ENCODE results near the gene MMP24.
"Not testable (repeated sequence)": the region's sequence is repeated elsewhere in the genome, so short reads cannot be mapped to it uniquely, and the experiment has no call there.

The MMP24 gene

GRCh38 chr20:35307666-35308653 lies 81.5 kb downstream of the MMP24 start:
- H3K4me3 Mint-ChIP-seq: no peak overlapping the region
- peaks cover 7% of the 10 kb centered on the region for H3K36me3 Mint-ChIP-seq (ENCODE audit: low read depth)
- H3K27me3 Mint-ChIP-seq (ENCODE audit: low read depth): no peaks in the 10 kb centered on the region
- H3K9me3 Mint-ChIP-seq: no peaks in the 10 kb centered on the region
- H3K27ac Mint-ChIP-seq: peak overlapping the region; percentile 29
- peaks cover 56% of the 10 kb centered on the region for H3K4me1 Mint-ChIP-seq (ENCODE audit: low read depth)

GRCh38 chr20:35311409-35311808 lies 84.9 kb downstream of the MMP24 start:
- Mint-ChIP-seq H3K4me3 (no peak overlapping the region), H3K9me3 (no peaks in the 10 kb centered on the region), H3K27ac (peak overlapping the region; percentile 18), H3K36me3 (ENCODE audit: low read depth) (peaks cover 12% of the 10 kb centered on the region), H3K27me3 (ENCODE audit: low read depth) (no peaks in the 10 kb centered on the region), H3K4me1 (ENCODE audit: low read depth) (peaks cover 55% of the 10 kb centered on the region)

DNA sequence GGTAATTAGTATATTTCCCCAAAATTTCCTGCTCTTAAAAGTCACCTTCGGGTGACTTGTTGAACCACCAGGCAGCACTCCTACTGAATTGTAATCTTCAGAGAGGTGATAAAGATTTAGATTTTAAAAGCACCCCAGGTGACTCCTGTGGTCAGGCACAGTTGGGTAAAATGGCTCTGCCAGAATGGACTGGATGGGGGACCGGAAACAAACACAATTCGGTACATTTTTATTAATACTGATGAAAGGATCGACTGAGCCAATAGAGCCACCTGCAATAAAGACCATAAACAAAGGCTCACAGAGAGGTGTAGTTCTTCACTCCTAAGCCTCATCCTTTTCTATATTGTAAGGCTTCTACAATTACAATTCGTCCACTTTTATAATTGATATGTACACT lies 85.3 kb downstream of the MMP24 start:
- H3K4me1 Mint-ChIP-seq (ENCODE audit: low read depth): peaks cover 51% of the 10 kb centered on the region
- no peak overlapping the region for H3K4me3 Mint-ChIP-seq
- H3K36me3 Mint-ChIP-seq (ENCODE audit: low read depth): peaks cover 12% of the 10 kb centered on the region
- H3K27me3 Mint-ChIP-seq (ENCODE audit: low read depth): no peaks in the 10 kb centered on the region
- H3K27ac Mint-ChIP-seq: peak overlapping the region; percentile 18
- no peaks in the 10 kb centered on the region for H3K9me3 Mint-ChIP-seq

DNA sequence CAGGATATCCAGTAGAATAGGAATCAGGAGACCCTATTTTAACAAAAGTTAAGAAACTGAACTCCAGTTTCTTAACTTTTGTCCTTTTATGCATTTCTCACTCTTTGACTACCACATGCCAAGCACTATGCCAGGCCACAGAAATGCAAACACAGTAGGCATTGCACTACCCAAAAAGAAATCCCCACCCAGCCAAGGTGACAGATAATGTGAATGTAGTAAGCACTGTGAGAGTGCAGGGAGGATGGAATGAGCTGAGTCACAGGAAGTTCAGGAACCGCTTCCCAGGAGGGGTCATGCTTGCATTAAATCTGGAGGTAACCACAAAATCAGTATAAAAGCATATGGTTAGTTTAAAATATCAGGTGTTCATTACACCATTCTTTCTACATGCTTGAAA lies 85.8 kb downstream of the MMP24 start:
- H3K27me3 Mint-ChIP-seq (ENCODE audit: low read depth): no peaks in the 10 kb centered on the region
- H3K4me3 Mint-ChIP-seq: no peak overlapping the region
- H3K4me1 Mint-ChIP-seq (ENCODE audit: low read depth): peaks cover 49% of the 10 kb centered on the region
- no peaks in the 10 kb centered on the region for H3K9me3 Mint-ChIP-seq
- H3K36me3 Mint-ChIP-seq (ENCODE audit: low read depth): peaks cover 12% of the 10 kb centered on the region
- peak overlapping the region; percentile 27 for H3K27ac Mint-ChIP-seq

DNA sequence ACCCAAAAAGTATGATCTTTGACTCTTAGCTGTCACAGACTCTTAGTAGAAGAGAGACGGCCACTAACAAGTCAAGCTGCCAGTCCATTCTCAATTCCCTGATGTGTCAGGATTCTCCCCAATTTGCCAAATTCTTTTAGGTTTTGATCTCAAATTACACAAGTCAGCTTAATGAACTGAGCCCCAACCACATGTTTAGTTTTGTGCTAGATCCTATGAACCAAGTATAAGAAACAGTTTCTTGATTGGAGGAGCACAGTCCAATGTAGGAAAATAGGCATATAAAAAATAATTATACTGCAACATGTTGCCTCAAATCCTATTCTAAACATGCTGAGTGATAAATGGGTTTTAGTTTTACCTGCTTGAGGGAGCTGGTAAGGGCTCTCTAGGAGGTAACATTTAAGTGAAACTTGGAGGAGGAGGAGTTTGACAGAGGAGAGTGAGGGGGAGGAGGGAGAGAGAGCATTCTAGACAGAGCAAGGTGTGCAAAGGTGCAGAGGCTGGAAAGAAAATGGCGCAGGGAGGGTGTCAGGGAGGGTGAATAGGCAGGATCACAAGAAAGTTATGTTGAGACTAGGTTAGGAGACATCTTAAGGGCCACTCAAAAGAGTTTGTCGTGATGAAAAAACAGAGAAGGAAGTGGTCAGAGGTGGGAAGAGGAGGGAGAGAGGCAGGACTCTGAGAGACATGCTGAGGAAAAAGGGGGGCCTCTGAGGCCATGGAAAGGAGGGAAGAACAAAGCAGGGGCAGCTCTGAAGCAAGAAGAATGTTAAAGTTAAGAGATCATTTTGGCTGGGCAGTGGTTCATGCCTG lies 88.5 kb downstream of the MMP24 start:
- peak overlapping the region; percentile 89 for H3K27ac Mint-ChIP-seq
- peak overlapping the region; percentile 47 for H3K4me3 Mint-ChIP-seq
- no peaks in the 10 kb centered on the region for H3K27me3 Mint-ChIP-seq (ENCODE audit: low read depth)
- H3K9me3 Mint-ChIP-seq: no peaks in the 10 kb centered on the region
- peaks cover 54% of the 10 kb centered on the region for H3K4me1 Mint-ChIP-seq (ENCODE audit: low read depth)
- peaks cover 12% of the 10 kb centered on the region for H3K36me3 Mint-ChIP-seq (ENCODE audit: low read depth)

DNA sequence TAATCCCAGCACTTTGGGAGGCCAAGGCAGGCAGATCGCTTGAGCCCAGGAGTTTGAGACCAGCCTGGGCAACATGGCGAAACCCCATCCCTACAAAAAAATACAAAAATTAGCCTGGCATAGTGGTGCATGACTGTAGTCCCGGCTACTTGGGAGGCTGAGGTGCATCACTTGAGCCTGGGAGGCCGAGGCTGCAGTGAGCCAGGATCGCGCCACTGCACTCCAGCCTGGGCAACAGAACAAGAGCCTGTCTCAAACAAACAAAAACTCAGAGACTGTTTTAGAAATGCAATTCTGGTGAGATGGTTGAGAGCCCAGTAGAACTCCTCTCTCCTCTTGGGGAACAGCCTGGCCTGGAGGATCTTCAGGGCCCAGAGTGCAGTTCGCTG lies 89.1 kb downstream of the MMP24 start:
- Mint-ChIP-seq H3K4me1 (ENCODE audit: low read depth) (peaks cover 53% of the 10 kb centered on the region), H3K36me3 (ENCODE audit: low read depth) (peaks cover 10% of the 10 kb centered on the region)
- H3K27me3 Mint-ChIP-seq (ENCODE audit: low read depth); H3K9me3 Mint-ChIP-seq; H3K27ac Mint-ChIP-seq; H3K4me3 Mint-ChIP-seq: not testable (repeated sequence)

- H3K9me3 Mint-ChIP-seq: no peaks in the 10 kb centered on the region
- peaks cover 11% of the 10 kb centered on the region for H3K36me3 Mint-ChIP-seq (ENCODE audit: low read depth)
- H3K27ac Mint-ChIP-seq: peak overlapping the region; percentile 67
- H3K4me3 Mint-ChIP-seq: no peak overlapping the region
- H3K27me3 Mint-ChIP-seq (ENCODE audit: low read depth): no peaks in the 10 kb centered on the region
- H3K4me1 Mint-ChIP-seq (ENCODE audit: low read depth): peaks cover 51% of the 10 kb centered on the region
Observed at GRCh38 chr20:35316086-35316485, 89.6 kb downstream of the MMP24 start.

DNA sequence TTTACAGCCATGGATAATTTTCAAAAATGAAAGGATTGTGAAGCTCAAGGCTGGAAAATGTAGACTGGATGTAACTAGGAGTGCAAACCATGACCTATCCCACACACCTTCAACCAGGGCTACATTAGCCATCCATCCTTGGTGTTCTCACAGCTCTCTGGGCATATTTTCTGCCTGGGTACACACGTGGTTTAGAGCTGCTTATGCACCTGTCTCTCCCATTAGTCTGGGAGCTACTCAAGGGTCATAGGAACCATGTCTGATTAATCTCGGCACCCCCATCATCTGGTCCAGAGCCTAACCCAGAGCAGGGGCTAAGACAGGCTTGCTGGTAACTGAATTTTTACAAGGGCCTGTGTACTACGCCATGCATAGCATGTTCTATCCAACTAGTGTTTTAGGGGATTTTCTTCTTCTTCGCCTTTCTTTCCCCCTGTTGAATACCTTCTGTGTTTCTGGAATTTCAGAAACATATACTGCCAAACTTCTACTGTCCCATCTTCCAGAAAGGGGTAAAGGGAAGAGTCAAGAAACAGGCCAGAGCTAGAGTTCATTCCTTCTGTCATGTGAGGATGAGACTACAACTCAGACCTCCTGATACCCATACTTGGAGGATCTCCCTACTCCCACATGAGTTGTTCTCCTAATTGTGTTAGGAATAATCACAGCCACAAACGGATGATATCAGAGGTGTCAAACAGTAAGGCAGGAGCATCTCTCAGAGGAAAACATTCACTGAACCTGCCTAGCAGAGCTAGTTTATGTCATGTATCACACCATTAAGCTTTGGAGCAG lies 91.1 kb downstream of the MMP24 start:
- Mint-ChIP-seq H3K4me3 (no peak overlapping the region), H3K4me1 (ENCODE audit: low read depth) (peaks cover 38% of the 10 kb centered on the region), H3K36me3 (ENCODE audit: low read depth) (peaks cover 10% of the 10 kb centered on the region), H3K9me3 (no peaks in the 10 kb centered on the region), H3K27me3 (ENCODE audit: low read depth) (no peaks in the 10 kb centered on the region), H3K27ac (peak overlapping the region; percentile 64)

DNA sequence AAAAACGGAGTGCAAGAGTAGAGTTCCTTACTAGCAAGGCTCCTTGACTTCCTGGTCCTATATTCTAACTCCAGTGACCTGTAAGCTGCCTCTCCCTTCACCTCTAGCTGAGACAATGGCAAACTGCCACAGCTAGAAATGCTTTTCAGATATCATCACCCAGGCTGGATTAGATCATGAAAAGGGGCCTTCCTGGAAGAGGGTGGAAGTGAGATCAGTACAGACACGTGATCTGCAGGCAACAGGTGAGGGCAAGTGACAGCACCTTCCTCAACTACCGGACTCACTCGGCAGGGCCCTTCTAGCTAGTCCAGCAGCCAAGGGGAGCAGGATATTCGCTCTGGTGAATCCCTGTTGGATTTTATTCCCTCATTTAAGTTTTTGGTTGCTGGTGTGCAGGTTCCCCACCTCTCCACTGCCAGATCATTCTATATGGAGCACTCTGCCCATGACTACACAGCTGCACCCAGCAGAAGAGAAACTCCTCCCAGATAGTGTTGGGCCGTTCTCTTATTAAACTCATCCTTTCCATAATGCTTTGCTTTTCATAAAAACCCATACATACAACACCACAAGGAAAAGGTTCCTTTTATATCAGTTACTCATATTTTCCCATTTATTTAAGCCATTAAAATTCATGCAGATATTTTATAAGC lies 92.1 kb downstream of the MMP24 start:
- H3K36me3 Mint-ChIP-seq (ENCODE audit: low read depth): peaks cover 9% of the 10 kb centered on the region
- peak overlapping the region; percentile 69 for H3K27ac Mint-ChIP-seq
- H3K4me1 Mint-ChIP-seq (ENCODE audit: low read depth): peaks cover 41% of the 10 kb centered on the region
- no peaks in the 10 kb centered on the region for H3K27me3 Mint-ChIP-seq (ENCODE audit: low read depth)
- no peaks in the 10 kb centered on the region for H3K9me3 Mint-ChIP-seq
- no peak overlapping the region for H3K4me3 Mint-ChIP-seq

GRCh38 chr20:35319192-35319870 lies 92.8 kb downstream of the MMP24 start:
- H3K4me1 Mint-ChIP-seq (ENCODE audit: low read depth): peaks cover 38% of the 10 kb centered on the region
- no peaks in the 10 kb centered on the region for H3K9me3 Mint-ChIP-seq
- peaks cover 7% of the 10 kb centered on the region for H3K36me3 Mint-ChIP-seq (ENCODE audit: low read depth)
- H3K27ac Mint-ChIP-seq: no peak overlapping the region
- no peak overlapping the region for H3K4me3 Mint-ChIP-seq
- H3K27me3 Mint-ChIP-seq (ENCODE audit: low read depth): no peaks in the 10 kb centered on the region

DNA sequence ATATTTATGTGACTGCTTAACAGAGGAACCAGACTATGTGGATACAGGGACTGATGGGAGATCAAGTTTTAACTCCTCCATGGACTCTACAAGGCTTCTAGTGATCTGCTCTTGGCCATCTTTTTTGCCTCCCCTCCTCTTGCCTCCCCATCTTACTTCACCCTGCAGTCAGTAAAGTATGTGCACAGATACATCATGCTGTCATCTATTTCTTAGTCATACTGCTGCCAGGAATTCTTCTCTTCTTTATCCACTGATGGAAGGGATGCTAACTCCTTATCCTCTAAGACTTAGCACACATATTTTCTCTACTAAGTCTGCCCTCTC lies 93.3 kb downstream of the MMP24 start:
- Mint-ChIP-seq H3K4me1 (ENCODE audit: low read depth) (peaks cover 33% of the 10 kb centered on the region), H3K27ac (no peak overlapping the region), H3K27me3 (ENCODE audit: low read depth) (no peaks in the 10 kb centered on the region), H3K36me3 (ENCODE audit: low read depth) (peaks cover 5% of the 10 kb centered on the region), H3K9me3 (no peaks in the 10 kb centered on the region), H3K4me3 (no peak overlapping the region)

GRCh38 chr20:35320396-35321126 lies 94.1 kb downstream of the MMP24 start:
- Mint-ChIP-seq H3K9me3 (no peaks in the 10 kb centered on the region), H3K4me1 (ENCODE audit: low read depth) (peaks cover 27% of the 10 kb centered on the region), H3K27ac (no peak overlapping the region), H3K27me3 (ENCODE audit: low read depth) (no peaks in the 10 kb centered on the region), H3K36me3 (ENCODE audit: low read depth) (peaks cover 5% of the 10 kb centered on the region), H3K4me3 (no peak overlapping the region)

- H3K4me1 Mint-ChIP-seq (ENCODE audit: low read depth): peaks cover 15% of the 10 kb centered on the region
- no peaks in the 10 kb centered on the region for H3K27me3 Mint-ChIP-seq (ENCODE audit: low read depth)
- peaks cover 5% of the 10 kb centered on the region for H3K36me3 Mint-ChIP-seq (ENCODE audit: low read depth)
- no peak overlapping the region for H3K4me3 Mint-ChIP-seq
- no peak overlapping the region for H3K27ac Mint-ChIP-seq
- no peaks in the 10 kb centered on the region for H3K9me3 Mint-ChIP-seq
Observed at GRCh38 chr20:35325401-35325800, 98.9 kb downstream of the MMP24 start.
